ENCODE results near the gene GPHB5. TPM values are rescaled to one million over a fixed set of nuclear protein-coding genes. Genes with fewer than 3 reads are reported as not detected.

The GPHB5 gene
- total and polyA plus RNA-seq, 12 donors, result not detected

GRCh38 chr14:63273717-63274655 is 44.7 kb downstream of the GPHB5 start:
- WGBS, 2 donors, result 81 to 84% methylated on average over 8 of the region's 8 CpGs
- Histone ChIP-seq H3K4me3 (no peak overlapping the region), H3K4me1 (peaks cover 3 to 34% (median 8%) of the 10 kb centered on the region in 9 donors), H3K27me3 (no peaks in the 10 kb centered on the region), H3K27ac (peak overlapping the region in 7 of 10 donors; percentile 27 to 59 (median 49)), H3K36me3 (peaks cover 0 to 19% (median 3%) of the 10 kb centered on the region in 9 donors), H3K9me3 (no peaks in the 10 kb centered on the region)
- ATAC-seq (peak; percentile 69 to 91 (median 85)), DNase-seq (peak in 1 of 2 donors; percentile 62)
- intact Hi-C loops (cut with DNase I), result loop anchor here in 2 of 10 donors (2.0 kb wide), 2 partner anchors 69 to 99 kb away; partner anchors contain the start of gene RHOJ (in 1 of the 2)
- no peak for TF ChIP-seq CTCF (IDR thresholded peaks at IDR 0.05)

DNA sequence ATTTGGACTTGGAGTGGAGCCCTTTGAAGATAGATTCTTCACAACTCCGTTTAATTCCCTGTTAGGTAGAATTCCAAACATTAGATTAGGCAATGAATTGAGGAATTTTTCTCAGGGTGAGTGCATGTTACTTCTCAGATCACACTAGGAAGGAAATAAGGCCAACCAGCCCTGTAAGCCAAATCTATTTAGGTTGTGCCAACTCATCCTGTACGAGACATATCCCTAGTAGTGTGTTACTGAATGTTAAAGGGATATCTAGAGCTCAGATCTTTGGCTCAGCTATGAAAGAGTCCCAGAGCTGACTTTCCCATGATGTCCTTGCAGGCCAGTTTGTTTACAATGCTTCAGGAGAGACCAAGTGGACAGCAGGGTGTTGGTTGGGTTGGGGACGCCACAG is 45.6 kb downstream of the GPHB5 start:
- 61 to 68% methylated on average over 3 of the region's 3 CpGs for WGBS, 2 donors
- Histone ChIP-seq H3K9me3 (no peaks in the 10 kb centered on the region), H3K4me3 (no peak overlapping the region), H3K27ac (peak overlapping the region in 5 of 10 donors; percentile 39 to 59 (median 56)), H3K27me3 (no peaks in the 10 kb centered on the region), H3K4me1 (peaks cover 3 to 34% (median 8%) of the 10 kb centered on the region in 9 donors), H3K36me3 (peaks cover 0 to 19% (median 3%) of the 10 kb centered on the region in 9 donors)
- peak in 1 of 8 donors; percentile 4 for ATAC-seq
- intact Hi-C loops (cut with DNase I), result loop anchor here in 1 of 10 donors (2.0 kb wide), 1 partner anchor 68 kb away; the partner anchor contains the start of gene RHOJ
- TF ChIP-seq CTCF (IDR thresholded peaks at IDR 0.05), result no peak
- no peak for DNase-seq

DNA sequence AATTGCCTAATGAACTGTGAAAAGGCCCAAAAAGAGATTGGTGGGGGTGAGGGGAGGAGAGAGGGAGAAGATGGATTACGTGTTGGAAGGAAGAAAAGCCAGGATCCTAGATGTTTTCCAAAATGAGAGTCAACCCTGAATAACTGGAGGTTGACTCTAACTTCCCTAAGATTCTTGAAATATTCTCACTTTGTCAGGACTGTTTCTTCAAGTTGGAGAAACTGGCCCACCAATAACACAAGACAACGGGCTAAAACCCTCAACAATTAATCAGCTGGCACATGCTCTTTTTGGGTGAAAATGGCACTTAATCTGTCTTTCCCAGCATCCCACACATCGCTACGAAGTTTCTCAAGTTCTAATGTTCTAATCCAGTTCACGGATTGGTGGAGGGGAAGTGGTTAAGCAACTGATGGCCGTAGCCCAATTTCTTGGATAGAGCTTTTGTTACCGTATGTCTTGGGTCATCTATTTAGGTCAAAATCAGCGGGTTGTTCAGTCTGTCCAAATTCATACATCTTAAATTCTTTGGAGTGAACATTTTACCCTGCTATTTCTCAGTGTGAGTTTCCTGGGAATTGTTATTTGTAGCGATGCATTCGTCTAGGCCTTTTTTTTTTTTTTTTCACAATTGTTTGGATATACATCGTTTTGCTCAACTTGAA is 49.0 kb downstream of the GPHB5 start:
- Histone ChIP-seq H3K27me3 (no peaks in the 10 kb centered on the region), H3K27ac (no peak overlapping the region), H3K4me3 (no peak overlapping the region), H3K9me3 (peaks cover 0 to 11% (median 6%) of the 10 kb centered on the region in 11 donors), H3K4me1 (peaks cover 0 to 32% (median 11%) of the 10 kb centered on the region in 9 donors), H3K36me3 (peaks cover 0 to 19% (median 3%) of the 10 kb centered on the region in 9 donors)
- 83% methylated on average over 11 of the region's 11 CpGs for WGBS, 2 donors
- DNase-seq, result no peak
- no peak for TF ChIP-seq CTCF (IDR thresholded peaks at IDR 0.05)
- intact Hi-C loops (cut with DNase I), result no loop called here
- ATAC-seq, result peak in 1 of 8 donors; percentile 36

- TF ChIP-seq CTCF (IDR thresholded peaks at IDR 0.05), result no peak
- H3K4me1 ChIP-seq, result peaks cover 0 to 30% (median 8%) of the 10 kb centered on the region in 9 donors
- 96 to 97% methylated on average over 5 of the region's 5 CpGs for WGBS, 2 donors
- H3K4me3 ChIP-seq, result no peak overlapping the region
- ATAC-seq (no peak), DNase-seq (no peak)
- H3K9me3 ChIP-seq, result peaks cover 0 to 14% (median 6%) of the 10 kb centered on the region in 11 donors
- intact Hi-C loops (cut with DNase I), result no loop called here
- peaks cover 0 to 19% (median 3%) of the 10 kb centered on the region in 9 donors for H3K36me3 ChIP-seq
- H3K27ac ChIP-seq, result no peak overlapping the region
- no peaks in the 10 kb centered on the region for H3K27me3 ChIP-seq
Measured at GRCh38 chr14:63268771-63269170, 50.0 kb downstream of the GPHB5 start.

Data from heart right ventricle (tissue), 16 donors.